K562 (cell line): ENCODE measurements around the gene UMODL1. TPM values are rescaled to one million over a fixed set of nuclear protein-coding genes. Genes with fewer than 3 reads are reported as not detected.

Source experiments
- ATAC-seq: fragments of 200-7000 bp; cut with Tn5 transposase; 3 replicates; pipeline ENCODE4 v1.9.1; 2020; ENCODE audit warnings: moderate library complexity
- BruUV-seq: library from RNA; stranded (reverse); fragments of 400-500 nt; replicated peaks from 2 replicates; lab custom pipeline; 2021; lab: Mats Ljungman, UMichigan
- CTCF ChIA-PET: fragments of 300-600 bp; formaldehyde crosslinking; extraction: SDS; loops from one replicate; lab custom pipeline; 2021; ENCODE audit warnings: low intra/inter-chr PET ratio; lab: Yijun Ruan, JAX
- POLR2A ChIA-PET: fragments of 300-600, 350-650 bp; sonication (Branson Sonifier 250); formaldehyde crosslinking; extraction: SDS; loops from one replicate; lab custom pipeline; 2021; ENCODE audit warnings: antibody characterized with exemption, inconsistent platforms; lab: Yijun Ruan, JAX
- DNase-seq, 4 experiments: peaks; one replicate each; pipeline versions ENCODE4 v3.0.0 to v3.0.0-alpha.2; 2011 to 2018; ENCODE audit warnings: low spot score in 3 of 4, mixed read lengths in 3 of 4; ENCODE audit errors: extremely low read depth in 1 of 4
- FAIRE-seq: peaks from 2 replicates; lab custom pipeline; 2011; peaks lifted over from hg19 to GRCh38; lab: Jason Lieb, UNC
- H2AFZ ChIP-seq: 2 replicates; pipeline ENCODE4 v1.6.0; 2011; ENCODE audit warnings: low read depth, low read length, control low read depth, inconsistent platforms
- H3K27ac ChIP-seq: fragments of 200-600 bp; 3 replicates; pipeline ENCODE4 v1.8.0; 2011; ENCODE audit warnings: low read depth, mild to moderate bottlenecking, control low read depth, inconsistent platforms, low read length, moderate library complexity, mixed read lengths; ENCODE audit errors: extremely low read depth
- H3K27me3 ChIP-seq, 2 experiments: fragments of 300-600 bp in 1 of 2; 2 replicates in 1 of 2; 3 replicates in 1 of 2; pipeline versions ENCODE4 v1.6.0 to v1.8.0; 2011; ENCODE audit warnings: inconsistent platforms in 2 of 2, low read length in 2 of 2, mild to moderate bottlenecking in 1 of 2, mixed read lengths in 1 of 2, moderate library complexity in 1 of 2; ENCODE audit not compliant: control insufficient read depth in 2 of 2, insufficient read depth in 2 of 2
- H3K36me3 ChIP-seq: fragments of 300-600 bp; 3 replicates; pipeline ENCODE4 v1.8.0; 2011; ENCODE audit warnings: mild to moderate bottlenecking, low read length, inconsistent platforms; ENCODE audit not compliant: control insufficient read depth, insufficient read depth
- H3K4me1 ChIP-seq, 2 experiments: fragments of 200-600 bp in 1 of 2; replicated peaks in 1 of 2; 2 replicates in 1 of 2; 3 replicates in 1 of 2; pipeline versions ENCODE4 v1.5.1 to v1.8.0; 2011; ENCODE audit warnings: inconsistent platforms in 2 of 2, low read length in 2 of 2, mild to moderate bottlenecking in 1 of 2, mixed read lengths in 1 of 2, moderate library complexity in 1 of 2; ENCODE audit not compliant: control insufficient read depth in 2 of 2, insufficient read depth in 2 of 2
- H3K4me2 ChIP-seq: 2 replicates; pipeline ENCODE4 v1.6.1; 2011; ENCODE audit warnings: low read length, control low read depth, inconsistent platforms, mixed read lengths; ENCODE audit not compliant: insufficient read depth
- H3K4me3 ChIP-seq: fragments of 200-600 bp; sonication (generic), shearing (Covaris generic); 2 replicates; pipeline ENCODE4 v1.5.1; 2016; ENCODE audit warnings: control low read depth, inconsistent platforms
- H3K79me2 ChIP-seq: fragments of 200-600 bp; 3 replicates; pipeline ENCODE4 v1.8.0; 2011; ENCODE audit warnings: low read length, inconsistent platforms; ENCODE audit not compliant: control insufficient read depth, insufficient read depth
- H3K9ac ChIP-seq, 2 experiments: 2 replicates each; pipeline versions ENCODE4 v1.6.0 to v1.6.1; 2011; ENCODE audit warnings: low read depth in 2 of 2, low read length in 2 of 2, control low read depth in 1 of 2, inconsistent platforms in 1 of 2, mild to moderate bottlenecking in 1 of 2, mixed read lengths in 1 of 2; ENCODE audit not compliant: insufficient read depth in 1 of 2
- H3K9me1 ChIP-seq: one replicate; pipeline ENCODE4 v1.6.0; 2011; ENCODE audit warnings: inconsistent platforms, mild to moderate bottlenecking, low read length, moderate library complexity; ENCODE audit not compliant: control insufficient read depth, insufficient read depth
- H3K9me3 ChIP-seq: replicated peaks from 2 replicates; pipeline ENCODE4 v1.5.1; 2011; ENCODE audit warnings: low read depth, low read length, inconsistent platforms; ENCODE audit not compliant: control insufficient read depth, insufficient read depth
- H4K20me1 ChIP-seq: replicated peaks from 2 replicates; pipeline ENCODE4 v1.6.1; 2011; ENCODE audit warnings: low read length, inconsistent platforms, mixed read lengths; ENCODE audit not compliant: control insufficient read depth, insufficient read depth
- CREB1 ChIP-seq, 2 experiments: sonication (generic) in 1 of 2; formaldehyde crosslinking in 1 of 2; IDR thresholded peaks; 2 replicates each; pipeline versions ENCODE4 v1.6.1 to v1.8.0; 2012 to 2022; ENCODE audit warnings: inconsistent platforms in 1 of 2, mild to moderate bottlenecking in 1 of 2, missing genetic modification reagents in 1 of 2, moderate library complexity in 1 of 2
- NFE2 ChIP-seq: IDR thresholded peaks from 2 replicates; pipeline ENCODE4 v1.6.1; 2014; ENCODE audit warnings: antibody characterized with exemption, low read depth
- WGBS: fragments of 100-300 bp; shearing (Covaris generic); methylation state at CpG from one replicate; pipeline ENCODE4 v1.1.6; 2016; ENCODE audit warnings: low coverage, mixed read lengths; ENCODE audit not compliant: insufficient coverage; ENCODE audit errors: missing lambda C conversion rate; 5-methylcytosine and 5-hydroxymethylcytosine counted together
- in situ Hi-C: fragments of 300-500 bp; cut with MboI; formaldehyde crosslinking; loops from 4 replicates; pipeline ENCODE4 v1.15.0; 2018; ENCODE audit warnings: inconsistent platforms, mixed read lengths
- intact Hi-C: fragments of 100-400 bp; cut with micrococcal nuclease; formaldehyde crosslinking; loops from 2 replicates; pipeline ENCODE4 v1.14.2; 2022
- polyA plus RNA-seq, 8 experiments: library from polyadenylated mRNA; depleted of rRNA in 4 of 8; stranded (reverse) in 5 of 8; unstranded in 3 of 8; fragments of >200 nt; fragmentation: Nextera tagmentation in 2 of 8; fragmentation: Illumina TruSeq in 1 of 8; extraction: Ambion mirVana in 2 of 8; extraction: Trizol in 1 of 8; gene quantifications; 2 replicates each; pipeline versions ENCODE4 v1.2.1 to v1.2.3, GENCODE V29; 2011 to 2014; ENCODE audit warnings: inconsistent platforms in 1 of 8, missing spikeins in 1 of 8
- total RNA-seq, 7 experiments: library from RNA; depleted of rRNA in 6 of 7; stranded (reverse); fragments of >200 nt in 6 of 7; fragmentation: Illumina TruSeq in 2 of 7; extraction: Trizol in 2 of 7; gene quantifications; 2 replicates each; pipeline versions ENCODE4 v1.2.1 to v1.2.3, GENCODE V29; 2011 to 2021; ENCODE audit warnings: low replicate concordance in 1 of 7
- TF ChIP-seq, protein P1 (sequence below), 2 experiments: fragments of 450-650 bp; IDR thresholded peaks; 2 replicates each; pipeline ENCODE4 v1.6.1; 2016
- TF ChIP-seq, protein P2 (sequence below), 2 experiments: fragments of 450-650 bp in 1 of 2; IDR thresholded peaks; 2 replicates each; pipeline ENCODE4 v1.6.1; 2011 to 2017; ENCODE audit warnings: low read depth in 2 of 2, antibody characterized with exemption in 1 of 2, borderline replicate concordance in 1 of 2, low read length in 1 of 2, mild to moderate bottlenecking in 1 of 2, mixed read lengths in 1 of 2; ENCODE audit not compliant: control insufficient read depth in 1 of 2

UMODL1 gene
- total and polyA plus RNA-seq, 9 of the 15 experiments (the other 6 are each of a cell fraction or from before 2014, with no cell fraction given) = not detected

DNA sequence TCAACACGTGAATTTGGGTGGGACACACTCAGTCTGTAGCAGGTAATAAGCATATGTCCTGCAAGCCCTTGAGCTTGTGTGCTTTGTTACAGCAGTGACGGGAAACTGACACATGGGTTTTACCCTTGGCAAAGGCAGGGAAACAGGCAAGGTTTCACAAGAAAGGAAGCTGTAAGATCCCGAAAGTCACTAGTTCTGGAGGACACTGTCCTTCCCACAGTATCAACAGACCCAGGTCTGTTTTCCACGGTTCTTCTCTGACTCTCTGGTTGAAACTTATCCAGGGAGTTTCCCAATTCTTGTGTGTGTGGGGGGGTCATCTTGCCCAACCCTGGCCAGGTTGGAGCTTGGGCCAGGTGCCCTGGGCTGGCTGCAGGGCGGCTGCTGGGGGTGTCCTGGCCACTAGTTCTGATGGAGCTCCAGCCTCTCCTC is 31.6 kb upstream of the UMODL1 start:
- Histone ChIP-seq H3K36me3 (no peaks in the 10 kb centered on the region), H3K4me3 (no peak overlapping the region), H3K9me3 (0 out of 2 replicates have a peak, but pooled peaks cover 5% of the 10 kb centered on the region), H2AFZ (no peak overlapping the region), H3K4me2 (no peak overlapping the region), H3K4me1 (peaks cover 3 to 8% of the 10 kb centered on the region in 2 experiments; a peak in 2 of 5 replicates), H3K9ac (no peak overlapping the region), H3K27ac (no peak overlapping the region), H4K20me1 (peaks cover 11% of the 10 kb centered on the region; the same call in 1 of the 2 replicates), H3K79me2 (no peaks in the 10 kb centered on the region), H3K9me1 (no peaks in the 10 kb centered on the region), H3K27me3 (peaks cover 50 to 69% of the 10 kb centered on the region in 2 experiments)
- no peak for TF ChIP-seq NFE2
- TF ChIP-seq, protein P1, sequence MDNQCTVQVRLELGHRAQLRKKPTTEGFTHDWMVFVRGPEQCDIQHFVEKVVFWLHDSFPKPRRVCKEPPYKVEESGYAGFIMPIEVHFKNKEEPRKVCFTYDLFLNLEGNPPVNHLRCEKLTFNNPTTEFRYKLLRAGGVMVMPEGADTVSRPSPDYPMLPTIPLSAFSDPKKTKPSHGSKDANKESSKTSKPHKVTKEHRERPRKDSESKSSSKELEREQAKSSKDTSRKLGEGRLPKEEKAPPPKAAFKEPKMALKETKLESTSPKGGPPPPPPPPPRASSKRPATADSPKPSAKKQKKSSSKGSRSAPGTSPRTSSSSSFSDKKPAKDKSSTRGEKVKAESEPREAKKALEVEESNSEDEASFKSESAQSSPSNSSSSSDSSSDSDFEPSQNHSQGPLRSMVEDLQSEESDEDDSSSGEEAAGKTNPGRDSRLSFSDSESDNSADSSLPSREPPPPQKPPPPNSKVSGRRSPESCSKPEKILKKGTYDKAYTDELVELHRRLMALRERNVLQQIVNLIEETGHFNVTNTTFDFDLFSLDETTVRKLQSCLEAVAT (IDR thresholded peaks at IDR 0.05) = no peak
- TF ChIP-seq, protein P2, sequence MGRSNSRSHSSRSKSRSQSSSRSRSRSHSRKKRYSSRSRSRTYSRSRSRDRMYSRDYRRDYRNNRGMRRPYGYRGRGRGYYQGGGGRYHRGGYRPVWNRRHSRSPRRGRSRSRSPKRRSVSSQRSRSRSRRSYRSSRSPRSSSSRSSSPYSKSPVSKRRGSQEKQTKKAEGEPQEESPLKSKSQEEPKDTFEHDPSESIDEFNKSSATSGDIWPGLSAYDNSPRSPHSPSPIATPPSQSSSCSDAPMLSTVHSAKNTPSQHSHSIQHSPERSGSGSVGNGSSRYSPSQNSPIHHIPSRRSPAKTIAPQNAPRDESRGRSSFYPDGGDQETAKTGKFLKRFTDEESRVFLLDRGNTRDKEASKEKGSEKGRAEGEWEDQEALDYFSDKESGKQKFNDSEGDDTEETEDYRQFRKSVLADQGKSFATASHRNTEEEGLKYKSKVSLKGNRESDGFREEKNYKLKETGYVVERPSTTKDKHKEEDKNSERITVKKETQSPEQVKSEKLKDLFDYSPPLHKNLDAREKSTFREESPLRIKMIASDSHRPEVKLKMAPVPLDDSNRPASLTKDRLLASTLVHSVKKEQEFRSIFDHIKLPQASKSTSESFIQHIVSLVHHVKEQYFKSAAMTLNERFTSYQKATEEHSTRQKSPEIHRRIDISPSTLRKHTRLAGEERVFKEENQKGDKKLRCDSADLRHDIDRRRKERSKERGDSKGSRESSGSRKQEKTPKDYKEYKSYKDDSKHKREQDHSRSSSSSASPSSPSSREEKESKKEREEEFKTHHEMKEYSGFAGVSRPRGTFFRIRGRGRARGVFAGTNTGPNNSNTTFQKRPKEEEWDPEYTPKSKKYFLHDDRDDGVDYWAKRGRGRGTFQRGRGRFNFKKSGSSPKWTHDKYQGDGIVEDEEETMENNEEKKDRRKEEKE (IDR thresholded peaks at IDR 0.05; ENCODE audit: borderline replicate concordance in 1 of 2, control insufficient read depth in 1 of 2, low read depth in 2 of 2, low read length in 1 of 2) = no peak
- no peak for TF ChIP-seq CREB1 (IDR thresholded peaks at IDR 0.05)
- TF ChIP-seq CREB1 (CRISPR knock-in tag; IDR thresholded peaks at IDR 0.05) = no peak
- POLR2A ChIA-PET = interaction anchor here (0.6 to 1.6 kb wide), 5 partner anchors 11 to 373 kb away, joined by 3 to 6 read pairs (median 4); no protein-coding TSS in a partner anchor
- intact Hi-C loops = no loop called here
- FAIRE-seq = no peak
- CTCF ChIA-PET = no interaction called here
- 11% methylated on average over 5 of the region's 5 CpGs for WGBS
- BruUV-seq = no TSS peak
- no peak for ATAC-seq
- DNase-seq = no peak
- in situ Hi-C loops = no loop called here
